Choroid plexus epithelial cell (primary cell): ENCODE results near the gene C12orf42.

Source experiments
- DNase-seq: peaks from one replicate; pipeline ENCODE4 v3.0.0-alpha.2; 2010; ENCODE audit warnings: low read depth
- H3K4me3 ChIP-seq: 2 replicates; pipeline ENCODE4 v1.5.1; 2011; ENCODE audit warnings: low read depth, mild to moderate bottlenecking, control low read depth, low read length, moderate library complexity
- TF ChIP-seq, protein P1 (sequence below): conservative IDR thresholded peaks from 2 replicates; pipeline ENCODE4 v1.5.1; 2011; ENCODE audit warnings: low read depth, mild to moderate bottlenecking, control low read depth, inconsistent platforms, low read length, moderate library complexity

Gene C12orf42

DNA sequence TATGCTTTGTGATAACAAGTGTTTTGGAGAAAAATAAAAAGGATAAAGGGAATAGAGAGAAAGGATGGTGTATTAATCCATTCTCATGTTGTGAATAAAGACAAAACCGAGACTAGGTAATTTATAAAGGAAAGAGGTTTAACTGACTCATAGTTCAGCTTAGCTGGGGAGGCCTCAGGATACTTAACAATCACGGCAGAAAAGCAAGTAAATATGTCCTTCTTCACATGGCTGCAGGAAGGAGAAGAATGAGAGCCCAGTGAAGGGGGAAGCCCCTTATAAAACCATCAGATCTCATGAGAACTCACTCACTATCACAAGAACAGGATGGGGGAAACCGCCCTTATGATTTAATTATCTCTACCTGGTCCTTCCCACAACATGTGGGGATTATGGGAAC is 18.1 kb upstream of the C12orf42 start:
- no peak overlapping the region for H3K4me3 ChIP-seq
- TF ChIP-seq, protein P1, sequence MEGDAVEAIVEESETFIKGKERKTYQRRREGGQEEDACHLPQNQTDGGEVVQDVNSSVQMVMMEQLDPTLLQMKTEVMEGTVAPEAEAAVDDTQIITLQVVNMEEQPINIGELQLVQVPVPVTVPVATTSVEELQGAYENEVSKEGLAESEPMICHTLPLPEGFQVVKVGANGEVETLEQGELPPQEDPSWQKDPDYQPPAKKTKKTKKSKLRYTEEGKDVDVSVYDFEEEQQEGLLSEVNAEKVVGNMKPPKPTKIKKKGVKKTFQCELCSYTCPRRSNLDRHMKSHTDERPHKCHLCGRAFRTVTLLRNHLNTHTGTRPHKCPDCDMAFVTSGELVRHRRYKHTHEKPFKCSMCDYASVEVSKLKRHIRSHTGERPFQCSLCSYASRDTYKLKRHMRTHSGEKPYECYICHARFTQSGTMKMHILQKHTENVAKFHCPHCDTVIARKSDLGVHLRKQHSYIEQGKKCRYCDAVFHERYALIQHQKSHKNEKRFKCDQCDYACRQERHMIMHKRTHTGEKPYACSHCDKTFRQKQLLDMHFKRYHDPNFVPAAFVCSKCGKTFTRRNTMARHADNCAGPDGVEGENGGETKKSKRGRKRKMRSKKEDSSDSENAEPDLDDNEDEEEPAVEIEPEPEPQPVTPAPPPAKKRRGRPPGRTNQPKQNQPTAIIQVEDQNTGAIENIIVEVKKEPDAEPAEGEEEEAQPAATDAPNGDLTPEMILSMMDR, result no peak
- DNase-seq, result no peak

DNA sequence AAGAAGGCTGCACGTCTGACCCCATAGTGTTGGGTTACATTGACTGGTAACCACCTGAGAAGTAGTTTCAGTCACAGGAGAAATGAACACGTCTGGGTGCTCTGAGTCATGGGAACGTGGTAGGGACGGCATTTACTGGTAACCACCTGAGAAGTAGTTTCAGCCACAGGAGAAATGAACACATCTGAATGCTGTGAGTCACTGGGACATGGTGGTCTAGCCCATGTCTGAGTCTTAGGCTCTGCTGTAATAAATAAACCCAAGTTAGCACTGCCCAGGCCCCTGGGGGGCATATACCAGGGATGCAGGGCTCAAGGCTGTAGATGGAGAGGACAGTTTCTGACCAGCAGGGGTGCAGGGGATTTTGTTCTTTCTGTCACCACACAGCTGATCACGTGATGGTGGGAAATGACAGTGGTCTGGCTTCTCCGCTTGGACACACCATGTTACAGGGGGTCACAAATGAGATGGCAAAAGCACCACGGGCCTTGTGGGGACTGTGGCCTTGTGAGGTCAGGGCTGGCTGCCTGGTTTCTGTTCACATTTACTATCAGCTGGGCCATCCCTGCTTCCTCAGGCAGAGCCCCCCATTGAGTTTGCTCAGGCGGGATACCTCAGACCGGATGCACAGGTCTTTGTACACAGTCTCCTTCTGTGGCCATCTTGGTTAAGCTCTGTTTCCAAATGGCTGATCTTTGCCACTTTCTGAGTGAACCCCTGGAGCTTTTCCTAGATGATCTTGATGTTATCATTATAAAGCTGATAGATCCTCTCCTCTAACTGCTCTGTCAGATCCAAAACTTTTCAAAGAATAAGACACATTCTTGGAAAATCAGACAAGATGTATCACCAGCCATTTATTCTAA is 9.8 kb upstream of the C12orf42 start:
- H3K4me3 ChIP-seq, result no peak overlapping the region
- TF ChIP-seq, protein P1, result no peak
- DNase-seq, result no peak

- TF ChIP-seq, protein P1, result no peak
- H3K4me3 ChIP-seq, result no peak overlapping the region
- DNase-seq, result no peak
These were observed 8.8 kb upstream of the C12orf42 start for GRCh38 chr12:103504606-103505005.

- H3K4me3 ChIP-seq, result no peak overlapping the region
- no peak for DNase-seq
- TF ChIP-seq, protein P1, result no peak
These were observed 8.0 kb upstream of the C12orf42 start for GRCh38 chr12:103503546-103504480.

DNA sequence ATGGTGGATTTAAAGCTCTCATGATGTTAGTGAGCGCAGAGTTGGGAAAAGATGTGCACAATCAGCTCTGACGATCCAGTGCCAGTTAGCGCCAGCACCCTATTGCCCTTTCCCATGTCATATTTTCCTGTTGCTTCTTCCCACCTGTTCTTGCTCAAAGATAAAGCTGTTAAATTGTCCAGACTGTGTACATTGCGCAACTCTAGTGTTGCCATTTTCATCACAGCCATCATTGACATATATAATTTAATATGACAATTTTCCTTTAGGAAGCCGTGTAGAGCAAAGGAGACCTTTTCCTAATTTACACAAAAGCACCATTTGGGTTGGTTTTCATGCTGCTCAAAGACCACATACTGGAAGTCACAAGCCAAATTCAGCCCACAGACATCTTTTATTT is 5.7 kb upstream of the C12orf42 start:
- no peak overlapping the region for H3K4me3 ChIP-seq
- TF ChIP-seq, protein P1, result no peak
- DNase-seq, result no peak

- TF ChIP-seq, protein P1, result no peak
- no peak for DNase-seq
These were observed 3.8 kb upstream of the C12orf42 start for GRCh38 chr12:103499571-103499970.

More at GRCh38 chr12:103499571-103499970, 3.8 kb upstream of the C12orf42 start:
- H3K4me3 ChIP-seq, result no peak overlapping the region
